Psoas muscle (tissue), 8 donors: ENCODE measurements around the gene CYS1. TPM values are rescaled to one million over a fixed set of nuclear protein-coding genes. Genes with fewer than 3 reads are reported as not detected.

Experiments used
- ATAC-seq, 4 donors: fragments of 200-7000 bp; cut with Tn5 transposase; one replicate each; pipeline ENCODE4 v1.9.1; 2020; ENCODE audit warnings: moderate library complexity in 3 of 4, mild to moderate bottlenecking in 2 of 4
- DNase-seq, 2 donors: peaks; one replicate each; pipeline ENCODE4 v3.0.0-alpha.2; 2020
- H3K27ac ChIP-seq: fragments of 200-600 bp; one replicate; pipeline ENCODE4 v1.8.0; 2022
- H3K27me3 ChIP-seq, 3 donors: fragments of 200-600 bp in 1 of 3; one replicate each; pipeline versions ENCODE4 v1.6.1 to v1.8.0; 2013 to 2022; ENCODE audit warnings: low read length in 2 of 3, mild to moderate bottlenecking in 2 of 3, moderate library complexity in 1 of 3; ENCODE audit not compliant: insufficient read depth in 3 of 3
- H3K36me3 ChIP-seq, 2 donors: fragments of 200-600 bp in 1 of 2; one replicate each; pipeline versions ENCODE4 v1.6.1 to v1.8.0; 2013 to 2022; ENCODE audit warnings: low read depth in 1 of 2, mild to moderate bottlenecking in 1 of 2, moderate library complexity in 1 of 2; ENCODE audit not compliant: insufficient read depth in 1 of 2
- H3K4me1 ChIP-seq: fragments of 200-600 bp; one replicate; pipeline ENCODE4 v1.8.0; 2022
- H3K4me3 ChIP-seq: fragments of 200-600 bp; one replicate; pipeline ENCODE4 v1.8.0; 2022; ENCODE audit warnings: mild to moderate bottlenecking
- H3K9me3 ChIP-seq: fragments of 200-600 bp; one replicate; pipeline ENCODE4 v1.8.0; 2022
- WGBS, 3 donors: extraction: QIAGEN DNeasy Blood & Tissue Kit; methylation state at CpG; one replicate each; pipeline versions ENCODE4 v1.1.6 to v1.1.7; 2013; 5-methylcytosine and 5-hydroxymethylcytosine counted together
- intact Hi-C, 2 donors: fragments of 100-400 bp; cut with DNase I; formaldehyde crosslinking; loops; one replicate each; pipeline versions ENCODE4 v1.11.0 to v1.14.2; 2022
- polyA plus RNA-seq, 3 donors: library from polyadenylated mRNA; stranded (reverse); fragments of 200-250 nt; gene quantifications; one replicate each; pipeline ENCODE4 v1.2.3, GENCODE V29; 2013
- total RNA-seq, 4 donors: library from RNA; stranded (reverse); fragmentation: NEBNext Ultra II Directional in 2 of 4; extraction: Animal tissue kit (Norgen Biotek cat#: 25700) in 2 of 4; gene quantifications; one replicate each; pipeline versions ENCODE4 v1.2.1 to v1.2.4, GENCODE V29; 2021 to 2023
- TF ChIP-seq, protein P1 (sequence below): fragments of 200-600 bp; IDR thresholded peaks from one replicate; pipeline ENCODE4 v1.8.0; 2022; ENCODE audit warnings: antibody characterized with exemption
- donor health status: healthy with polysubstance abuse.
- donor health status: DM: no; HTN: no; CAD: no; lungs with moderate emphysema.
- donor health status: Bipolar disorder and iron deficiency.
- donor health status: healthy.
- donor health status: DM: yes; HTN: yes; CAD: no.
- donor health status: DM: no; HTN: no; CAD: no.
- donor health status: DM: no; HTN: no; CAD: no.
- donor health status: DM: yes; HTN: yes; CAD: no.

The CYS1 gene
- total and polyA plus RNA-seq, 7 donors, result 0.06 to 0.58 (median 0.13) TPM

- no peaks in the 10 kb centered on the region for H3K9me3 ChIP-seq
- 30 to 36% (median 32%) methylated on average over 13 of the region's 13 CpGs for WGBS, 3 donors
- H3K36me3 ChIP-seq, result no peaks in the 10 kb centered on the region
- H3K4me1 ChIP-seq, result peaks cover 27% of the 10 kb centered on the region
- ATAC-seq (no peak), DNase-seq (no peak)
- peaks cover 0 to 12% (median 2%) of the 10 kb centered on the region in 3 donors for H3K27me3 ChIP-seq
- TF ChIP-seq, protein P1, sequence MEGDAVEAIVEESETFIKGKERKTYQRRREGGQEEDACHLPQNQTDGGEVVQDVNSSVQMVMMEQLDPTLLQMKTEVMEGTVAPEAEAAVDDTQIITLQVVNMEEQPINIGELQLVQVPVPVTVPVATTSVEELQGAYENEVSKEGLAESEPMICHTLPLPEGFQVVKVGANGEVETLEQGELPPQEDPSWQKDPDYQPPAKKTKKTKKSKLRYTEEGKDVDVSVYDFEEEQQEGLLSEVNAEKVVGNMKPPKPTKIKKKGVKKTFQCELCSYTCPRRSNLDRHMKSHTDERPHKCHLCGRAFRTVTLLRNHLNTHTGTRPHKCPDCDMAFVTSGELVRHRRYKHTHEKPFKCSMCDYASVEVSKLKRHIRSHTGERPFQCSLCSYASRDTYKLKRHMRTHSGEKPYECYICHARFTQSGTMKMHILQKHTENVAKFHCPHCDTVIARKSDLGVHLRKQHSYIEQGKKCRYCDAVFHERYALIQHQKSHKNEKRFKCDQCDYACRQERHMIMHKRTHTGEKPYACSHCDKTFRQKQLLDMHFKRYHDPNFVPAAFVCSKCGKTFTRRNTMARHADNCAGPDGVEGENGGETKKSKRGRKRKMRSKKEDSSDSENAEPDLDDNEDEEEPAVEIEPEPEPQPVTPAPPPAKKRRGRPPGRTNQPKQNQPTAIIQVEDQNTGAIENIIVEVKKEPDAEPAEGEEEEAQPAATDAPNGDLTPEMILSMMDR, result no peak
- peak overlapping the region; percentile 79 for H3K27ac ChIP-seq
- peak overlapping the region; percentile 76 for H3K4me3 ChIP-seq
- intact Hi-C loops, result loop anchor here (5.0 kb wide), 2 partner anchors 286 to 546 kb away; no protein-coding TSS in a partner anchor
Measured at GRCh38 chr2:10120877-10121574, 40.8 kb upstream of the CYS1 start.

GRCh38 chr2:10120158-10120876, 40.1 kb upstream of the CYS1 start:
- intact Hi-C loops, result loop anchor here (5.0 kb wide), 2 partner anchors 287 to 547 kb away; no protein-coding TSS in a partner anchor
- H3K27ac ChIP-seq, result peak overlapping the region; percentile 79
- TF ChIP-seq, protein P1, result no peak
- H3K4me1 ChIP-seq, result peaks cover 27% of the 10 kb centered on the region
- ATAC-seq (peak; percentile 90 to 94 (median 92)), DNase-seq (peak; percentile 94 to 95)
- no peaks in the 10 kb centered on the region for H3K36me3 ChIP-seq
- peaks cover 0 to 12% (median 2%) of the 10 kb centered on the region in 3 donors for H3K27me3 ChIP-seq
- H3K9me3 ChIP-seq, result no peaks in the 10 kb centered on the region
- 1% methylated on average over 46 to 60 of the region's 60 CpGs for WGBS, 3 donors
- peak overlapping the region; percentile 76 for H3K4me3 ChIP-seq

- Histone ChIP-seq H3K4me1 (peaks cover 27% of the 10 kb centered on the region), H3K27ac (peak overlapping the region; percentile 79), H3K36me3 (no peaks in the 10 kb centered on the region), H3K27me3 (peaks cover 0 to 12% (median 2%) of the 10 kb centered on the region in 3 donors), H3K9me3 (no peaks in the 10 kb centered on the region), H3K4me3 (peak overlapping the region; percentile 76)
- intact Hi-C loops, result loop anchor here (5.0 kb wide), 2 partner anchors 288 to 548 kb away; no protein-coding TSS in a partner anchor
- peak in 1 of 2 donors; percentile 31 for DNase-seq
- ATAC-seq, result no peak
- TF ChIP-seq, protein P1, result no peak
- WGBS, 3 donors, result 70 to 78% (median 71%) methylated on average over 14 of the region's 14 CpGs
Measured at GRCh38 chr2:10119601-10120157, 39.5 kb upstream of the CYS1 start.

DNA sequence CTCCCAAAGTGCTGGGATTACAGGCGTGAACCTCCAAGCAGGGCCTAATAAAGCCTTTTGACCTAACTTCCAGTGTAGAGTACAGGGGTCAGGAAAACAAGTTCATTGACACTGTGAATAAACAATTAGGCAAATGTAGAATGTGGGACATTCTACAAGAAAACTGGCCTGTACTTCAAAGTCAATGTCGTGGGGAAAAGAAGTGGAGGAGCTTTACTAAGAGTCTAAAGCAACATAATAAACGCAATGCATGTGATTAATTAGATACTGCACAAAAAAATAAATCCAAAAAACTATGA, 38.8 kb upstream of the CYS1 start:
- DNase-seq, result no peak
- TF ChIP-seq, protein P1, result no peak

More for the DNA sequence above, 38.8 kb upstream of the CYS1 start:
- ATAC-seq, result no peak
- Histone ChIP-seq H3K4me1 (peaks cover 27% of the 10 kb centered on the region), H3K27ac (no peak overlapping the region), H3K36me3 (no peaks in the 10 kb centered on the region), H3K9me3 (no peaks in the 10 kb centered on the region), H3K27me3 (peaks cover 0 to 12% (median 2%) of the 10 kb centered on the region in 3 donors), H3K4me3 (no peak overlapping the region)
- 89 to 98% (median 97%) methylated on average over 3 of the region's 3 CpGs for WGBS, 3 donors
- intact Hi-C loops, result no loop called here
